ELR (cell line): Measurements from ENCODE around the gene LETMD1.

ENCODE experiments used
- DNase-seq: peaks from one replicate; pipeline ENCODE4 v3.0.0-alpha.2; 2015; ENCODE audit warnings: low read depth

Gene LETMD1

GRCh38 chr12:51025836-51026638 is 22.1 kb upstream of the LETMD1 start, which contains the start of gene SLC11A2:
Gene SLC11A2 (minus strand): TSS chr12:51026384. CDS start chr12:51010728, 15,656 bp downstream.
- peak; percentile 96 for DNase-seq

DNA sequence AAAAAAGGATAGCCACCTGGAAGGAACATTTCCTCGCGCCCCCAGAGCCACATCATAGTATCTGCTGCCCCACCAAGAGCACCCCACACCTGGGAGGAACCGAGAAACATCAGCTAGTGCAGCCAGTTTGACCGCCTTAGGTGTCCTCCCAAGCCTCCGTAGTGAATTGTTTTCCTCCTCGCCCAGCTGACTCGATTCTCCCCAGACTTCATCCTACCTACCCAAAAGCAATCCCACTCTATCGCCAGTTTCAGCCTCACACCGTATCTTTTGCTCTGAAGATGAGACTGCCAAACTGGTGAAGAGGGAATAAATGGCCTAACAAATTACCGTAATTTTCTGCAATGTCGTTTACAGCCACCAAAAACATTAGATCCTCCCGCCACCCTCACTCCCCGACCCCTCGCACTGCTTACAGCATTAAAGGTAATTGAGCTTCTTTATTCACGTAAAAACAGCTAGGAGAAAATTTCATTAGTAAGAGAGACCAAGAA is 20.7 kb upstream of the LETMD1 start:
- no peak for DNase-seq

DNA sequence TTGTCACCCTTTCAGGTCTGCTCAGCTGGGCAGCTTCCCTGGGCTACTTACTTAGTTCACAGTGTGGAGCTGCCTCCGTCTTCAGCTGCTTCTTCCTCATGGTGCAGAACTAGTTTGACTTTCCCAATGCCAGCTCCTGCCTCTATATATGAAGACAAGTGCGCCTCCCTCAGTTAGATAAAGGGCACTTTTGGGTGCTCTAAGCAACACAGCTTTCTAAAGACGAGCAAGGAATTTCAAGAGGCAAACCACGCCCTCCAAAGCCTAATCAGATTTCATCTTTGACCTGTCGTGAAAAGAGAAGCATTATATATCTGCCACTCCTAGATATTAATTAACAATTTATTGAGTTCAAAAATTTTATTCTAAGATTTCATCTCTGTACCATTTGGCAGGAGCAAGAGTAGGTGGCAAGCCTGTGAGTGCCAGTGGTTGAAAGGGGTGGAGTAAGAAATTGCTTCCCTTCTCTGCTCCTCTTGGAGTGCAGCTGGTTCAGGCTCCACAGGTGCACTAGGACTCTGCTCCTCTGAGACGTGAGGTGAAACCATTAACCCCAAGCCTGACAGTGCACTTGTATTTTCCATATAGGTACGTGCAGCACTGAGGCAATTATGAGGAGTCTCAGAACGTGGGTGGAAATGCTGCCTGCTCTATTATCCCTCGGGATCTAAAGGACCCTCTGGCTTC is 19.9 kb upstream of the LETMD1 start:
- peak; percentile 73 for DNase-seq

DNA sequence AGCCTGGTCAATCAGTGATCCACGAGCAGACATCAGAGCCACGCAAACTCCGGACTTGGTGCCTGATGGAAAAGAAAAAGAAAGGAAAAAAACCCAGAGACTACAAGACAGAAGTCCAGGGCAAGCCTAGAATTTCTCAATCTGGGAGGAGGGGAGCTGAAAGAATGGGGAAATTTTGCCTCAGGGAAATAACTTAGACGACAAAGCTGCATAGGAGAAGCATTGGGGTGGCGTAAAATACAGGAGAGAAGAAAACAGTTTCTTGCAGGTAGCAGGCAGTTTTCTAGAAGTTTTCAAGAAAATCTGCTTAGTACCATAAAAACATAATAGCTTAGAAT is 19.3 kb upstream of the LETMD1 start:
- peak; percentile 28 for DNase-seq

GRCh38 chr12:51033048-51033447 is 15.1 kb upstream of the LETMD1 start:
- DNase-seq, result no peak

DNA sequence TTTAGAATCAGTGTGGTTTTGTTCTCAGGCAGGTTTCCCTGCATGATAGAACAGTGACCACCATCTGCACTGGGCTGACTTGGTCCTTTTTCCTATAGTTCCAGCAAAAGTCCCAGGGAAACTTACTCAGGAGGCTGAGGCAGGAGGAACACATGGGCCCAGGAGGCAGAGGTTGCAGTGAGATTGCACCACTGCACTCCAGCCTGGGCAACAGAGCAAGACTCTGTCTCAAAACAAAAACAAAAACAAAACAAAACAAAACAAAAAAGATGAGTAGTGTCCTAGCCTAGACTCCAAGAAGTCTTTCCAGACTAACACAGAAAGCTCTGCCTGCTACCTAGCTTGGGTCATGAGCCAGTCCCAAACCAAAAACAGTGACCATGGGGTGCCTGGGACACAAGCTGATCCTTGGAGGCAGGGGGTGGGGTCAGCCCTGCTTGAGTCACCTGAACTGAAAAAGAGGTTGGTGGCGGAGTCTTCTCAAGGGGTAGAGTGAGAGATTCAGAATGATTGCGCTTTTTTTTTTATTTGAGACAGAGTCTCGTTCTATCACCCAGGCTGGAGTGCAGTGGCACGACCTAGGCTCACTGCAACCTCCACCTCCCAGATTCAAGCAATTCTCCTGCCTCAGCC is 14.6 kb upstream of the LETMD1 start:
- DNase-seq, result no peak

DNA sequence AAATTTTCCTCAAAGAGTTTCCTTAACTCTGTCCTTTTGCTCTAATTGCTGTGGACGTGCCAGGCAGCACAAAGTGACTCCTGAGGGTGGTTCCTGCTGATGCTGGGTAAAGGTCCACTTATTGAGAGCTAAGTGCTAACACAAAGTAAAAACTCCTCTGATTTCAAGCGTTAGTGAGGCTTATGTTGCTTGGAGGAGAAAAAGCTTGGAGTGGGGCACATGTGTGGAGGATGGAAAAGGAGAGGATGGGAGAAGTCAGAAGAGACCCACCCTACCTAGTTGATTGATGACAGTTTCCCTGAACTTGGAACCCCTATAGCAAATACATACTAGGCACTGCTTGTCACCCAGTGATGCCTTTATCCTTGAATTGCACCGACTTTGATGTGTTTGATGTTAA is 11.8 kb upstream of the LETMD1 start:
- no peak for DNase-seq

- peak; percentile 17 for DNase-seq
Observed at GRCh38 chr12:51048661-51049251, 629 bp downstream of the LETMD1 start.

DNA sequence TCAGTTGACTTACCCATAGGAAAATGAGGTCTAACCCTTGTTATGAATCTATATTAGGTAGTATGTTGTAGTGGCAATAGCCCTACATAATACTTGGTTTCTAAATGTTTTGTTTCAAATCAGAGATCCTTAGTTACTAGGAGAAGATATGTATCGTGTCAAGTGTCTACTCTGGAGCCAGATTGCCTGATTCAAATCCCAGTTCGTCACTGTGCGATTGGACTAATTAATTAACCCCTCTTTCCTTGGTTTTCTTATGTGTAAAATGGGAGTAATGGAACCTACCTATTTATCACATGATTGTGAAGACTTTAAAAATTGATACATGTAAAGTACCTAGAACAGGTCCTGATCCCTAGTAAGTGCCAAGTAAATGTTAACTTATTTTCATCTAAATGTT is 1.4 kb downstream of the LETMD1 start:
- DNase-seq, result no peak

- DNase-seq, result no peak
Observed at GRCh38 chr12:51051787-51052186, 3.7 kb downstream of the LETMD1 start.

GRCh38 chr12:51055060-51055459 is 6.9 kb downstream of the LETMD1 start:
- DNase-seq, result peak; percentile 26

DNA sequence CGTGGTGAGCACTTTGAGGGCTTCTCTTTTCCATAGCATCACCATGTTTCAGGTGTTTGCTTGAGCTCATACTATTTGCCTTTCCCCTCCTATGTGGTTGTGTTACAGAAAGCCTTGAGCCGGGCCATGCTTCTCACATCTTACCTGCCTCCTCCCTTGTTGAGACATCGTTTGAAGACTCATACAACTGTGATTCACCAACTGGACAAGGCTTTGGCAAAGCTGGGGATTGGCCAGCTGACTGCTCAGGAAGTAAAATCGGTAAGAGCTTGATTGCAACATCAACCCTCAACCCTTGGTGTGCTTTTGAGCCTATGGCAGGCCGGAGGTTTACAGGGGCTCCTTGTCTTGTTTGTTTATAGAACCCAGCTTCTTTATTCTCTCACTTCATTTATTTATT is 8.1 kb downstream of the LETMD1 start:
- peak; percentile 88 for DNase-seq

GRCh38 chr12:51059086-51059485 is 11.0 kb downstream of the LETMD1 start:
- no peak for DNase-seq

DNA sequence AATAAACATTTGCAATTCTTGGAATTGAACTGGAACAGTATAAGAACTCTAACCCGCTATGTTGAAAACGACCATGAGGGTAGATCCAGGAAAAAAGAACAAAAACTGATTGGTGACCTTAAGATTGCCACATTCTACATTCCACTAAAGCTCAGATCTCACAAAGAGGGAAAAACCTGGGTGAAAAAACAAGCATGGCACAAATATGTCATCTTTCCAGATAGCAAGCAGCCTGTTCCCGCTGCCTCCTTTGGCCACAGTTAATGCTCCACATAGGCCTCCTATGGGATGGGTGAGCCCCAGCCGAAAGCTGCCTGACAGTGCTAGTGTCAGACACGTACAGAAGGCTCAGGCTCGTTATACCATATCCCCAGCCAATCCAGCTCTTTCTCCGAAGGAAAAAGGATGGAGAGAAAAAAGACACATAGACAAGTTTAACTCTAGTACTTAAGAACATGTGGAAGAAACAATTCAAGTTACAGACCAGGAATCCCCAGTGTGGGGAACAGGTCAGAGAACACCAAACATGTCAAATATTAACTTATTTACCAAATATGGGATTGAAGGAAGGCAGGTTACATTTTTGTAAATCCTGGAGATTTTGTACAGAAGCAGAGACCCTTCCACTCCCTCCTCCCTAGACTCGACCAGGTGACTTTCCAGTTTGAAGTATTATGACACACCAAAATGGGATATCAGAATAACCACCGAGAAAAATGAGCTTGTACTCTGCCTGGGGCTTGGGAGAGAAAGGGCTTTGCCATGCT is 14.7 kb downstream of the LETMD1 start:
- no peak for DNase-seq

- no peak for DNase-seq
Observed at GRCh38 chr12:51065530-51065929, 17.4 kb downstream of the LETMD1 start.

- DNase-seq, result no peak
Observed at GRCh38 chr12:51067229-51067628, 19.1 kb downstream of the LETMD1 start.

DNA sequence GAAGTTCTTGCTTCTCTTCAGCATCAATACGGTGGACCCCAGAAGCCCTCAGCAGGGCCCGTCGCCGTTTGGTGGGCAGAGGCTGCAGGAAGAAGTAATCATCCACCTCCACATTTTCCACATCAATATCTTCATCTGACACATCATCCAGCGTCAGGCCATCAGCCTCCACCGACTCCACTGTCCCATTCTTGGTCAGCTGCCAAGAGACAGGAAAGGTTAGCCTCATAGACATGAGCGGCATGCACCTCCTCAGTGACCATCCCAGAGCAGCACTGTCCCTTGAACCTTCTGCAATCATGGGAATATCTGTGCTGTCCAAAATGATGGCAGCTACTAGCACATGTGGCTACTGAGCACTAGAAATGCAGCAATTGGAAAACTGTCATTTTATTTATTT is 19.6 kb downstream of the LETMD1 start:
- no peak for DNase-seq

- DNase-seq, result no peak
Observed at GRCh38 chr12:51070004-51070403, 21.9 kb downstream of the LETMD1 start.

GRCh38 chr12:51071663-51072062 is 23.5 kb downstream of the LETMD1 start:
- DNase-seq, result no peak

DNA sequence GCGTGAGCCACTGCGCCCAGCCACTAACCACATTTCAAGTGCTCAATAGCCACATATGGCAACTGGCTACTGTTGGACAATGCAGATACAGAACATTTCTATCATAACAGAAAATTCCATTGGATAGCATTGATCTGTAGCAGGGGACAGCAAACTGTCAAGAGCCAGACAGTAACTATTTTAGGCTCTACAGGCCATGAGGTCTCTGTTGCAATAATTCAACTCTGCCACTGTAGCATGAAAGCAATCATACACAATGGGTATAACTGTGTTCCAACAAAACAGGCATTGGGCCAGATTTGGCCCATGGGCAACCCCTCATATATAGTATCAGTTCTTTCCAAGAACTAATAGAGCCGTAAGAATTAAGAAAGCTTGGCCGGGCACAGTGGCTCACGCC is 27.3 kb downstream of the LETMD1 start:
- no peak for DNase-seq

DNA sequence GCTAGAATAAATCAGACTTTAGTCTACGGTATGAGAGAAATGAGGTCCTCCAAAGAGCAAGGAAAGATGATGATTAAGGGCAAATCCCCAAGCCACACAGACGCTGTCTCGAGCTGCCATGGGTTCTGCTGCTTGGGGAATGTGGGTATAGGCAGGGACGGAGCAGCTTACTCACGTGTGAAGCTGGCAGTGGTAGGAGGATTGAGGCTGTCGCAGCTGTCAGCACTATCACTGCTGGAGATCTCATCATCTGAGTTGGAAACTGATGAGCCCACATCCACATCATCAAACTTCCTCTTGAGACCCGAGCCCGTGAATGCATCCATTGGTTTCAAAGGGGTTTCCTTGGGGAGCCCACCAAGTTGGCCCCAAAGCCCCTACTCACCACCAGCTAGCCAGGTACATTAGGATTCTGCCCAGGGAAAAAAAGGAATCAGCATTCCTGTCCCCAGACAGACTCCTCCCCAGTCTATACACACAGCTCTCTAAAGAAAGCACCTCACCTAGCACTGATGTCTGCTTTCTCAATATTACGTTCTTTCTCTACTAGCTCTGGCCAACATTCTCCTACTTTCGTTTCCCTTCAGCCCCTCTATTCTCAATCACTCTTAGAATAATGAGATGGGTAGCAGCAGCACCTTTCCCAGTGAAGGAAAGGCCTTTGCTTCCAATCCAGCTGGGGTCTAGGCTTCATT is 28.3 kb downstream of the LETMD1 start:
- DNase-seq, result no peak
